Mesenchymal stem cell (in vitro differentiated cells and primary cell): ENCODE data around the gene AMACR.

Experiments used
- DNase-seq: peaks from one replicate; pipeline ENCODE4 v3.0.0-alpha.2; 2013
- H2AFZ ChIP-seq: one replicate; pipeline ENCODE4 v1.6.1; 2013; ENCODE audit warnings: low read depth, mild to moderate bottlenecking, control low read depth, inconsistent platforms, low read length, moderate library complexity
- H2AK5ac ChIP-seq: 2 replicates; pipeline ENCODE4 v1.6.1; 2013; ENCODE audit warnings: low read length, moderate library complexity, mild to moderate bottlenecking, inconsistent platforms; ENCODE audit not compliant: severe bottlenecking
- H2BK120ac ChIP-seq: one replicate; pipeline ENCODE4 v1.6.1; 2013; ENCODE audit warnings: low read depth, mild to moderate bottlenecking, inconsistent platforms, low read length, moderate library complexity
- H2BK12ac ChIP-seq, 2 experiments: one replicate each; pipeline ENCODE4 v1.6.1; 2013; ENCODE audit warnings: inconsistent platforms in 2 of 2, low read length in 2 of 2, mild to moderate bottlenecking in 2 of 2, moderate library complexity in 2 of 2, control low read depth in 1 of 2
- H2BK15ac ChIP-seq: one replicate; pipeline ENCODE4 v1.6.1; 2013; ENCODE audit warnings: mild to moderate bottlenecking, low read depth, inconsistent platforms; ENCODE audit not compliant: poor library complexity, severe bottlenecking
- H2BK5ac ChIP-seq: 2 replicates; pipeline ENCODE4 v1.6.1; 2013; ENCODE audit warnings: low read depth, mild to moderate bottlenecking, low read length, control low read depth, inconsistent platforms; ENCODE audit not compliant: poor library complexity, severe bottlenecking
- H3K14ac ChIP-seq, 2 experiments: one replicate each; pipeline ENCODE4 v1.6.1; 2013; ENCODE audit warnings: inconsistent platforms in 2 of 2, low read length in 2 of 2, control low read depth in 1 of 2, mild to moderate bottlenecking in 1 of 2, moderate library complexity in 1 of 2
- H3K18ac ChIP-seq, 2 experiments: one replicate each; pipeline ENCODE4 v1.6.1; 2013; ENCODE audit warnings: inconsistent platforms in 2 of 2, low read length in 2 of 2, control low read depth in 1 of 2, low read depth in 1 of 2, mild to moderate bottlenecking in 1 of 2
- H3K23ac ChIP-seq, 2 experiments: one replicate each; pipeline ENCODE4 v1.6.1; 2013; ENCODE audit warnings: inconsistent platforms in 2 of 2, low read length in 2 of 2, mild to moderate bottlenecking in 2 of 2, moderate library complexity in 2 of 2, control low read depth in 1 of 2
- H3K27ac ChIP-seq: 2 replicates; pipeline ENCODE4 v1.5.1; 2013; ENCODE audit warnings: mild to moderate bottlenecking, moderate library complexity, low read length, control low read depth, inconsistent platforms; ENCODE audit not compliant: poor library complexity, severe bottlenecking
- H3K27me3 ChIP-seq, 2 experiments: 2 replicates each; pipeline versions ENCODE4 v1.6.1 to v1.7.0; 2013; ENCODE audit warnings: low read length in 2 of 2, mild to moderate bottlenecking in 2 of 2, moderate library complexity in 2 of 2, control low read depth in 1 of 2, inconsistent platforms in 1 of 2; ENCODE audit not compliant: control insufficient read depth in 1 of 2, insufficient read depth in 1 of 2
- H3K36me3 ChIP-seq, 2 experiments: 2 replicates each; pipeline versions ENCODE4 v1.6.1 to v1.7.0; 2013; ENCODE audit warnings: low read length in 2 of 2, control low read depth in 1 of 2, inconsistent platforms in 1 of 2, low read depth in 1 of 2, mild to moderate bottlenecking in 1 of 2; ENCODE audit not compliant: insufficient read depth in 2 of 2, control insufficient read depth in 1 of 2
- H3K4ac ChIP-seq, 2 experiments: one replicate each; pipeline ENCODE4 v1.6.1; 2013; ENCODE audit warnings: inconsistent platforms in 2 of 2, low read length in 2 of 2, mild to moderate bottlenecking in 2 of 2, moderate library complexity in 2 of 2, control low read depth in 1 of 2, low read depth in 1 of 2
- H3K4me1 ChIP-seq: 2 replicates; pipeline ENCODE4 v1.6.1; 2013; ENCODE audit warnings: low read depth, low read length, control low read depth; ENCODE audit not compliant: control insufficient read depth, insufficient read depth
- H3K4me2 ChIP-seq: 2 replicates; pipeline ENCODE4 v1.6.1; 2013; ENCODE audit warnings: low read length, mild to moderate bottlenecking, inconsistent platforms; ENCODE audit not compliant: poor library complexity, severe bottlenecking
- H3K4me3 ChIP-seq, 2 experiments: 2 replicates each; pipeline versions ENCODE4 v1.5.1 to v1.7.0; 2013; ENCODE audit warnings: low read length in 2 of 2, mild to moderate bottlenecking in 2 of 2, control low read depth in 1 of 2, low read depth in 1 of 2; ENCODE audit not compliant: insufficient read depth in 1 of 2
- H3K79me1 ChIP-seq: replicated peaks from 2 replicates; pipeline ENCODE4 v1.6.1; 2013; ENCODE audit warnings: mild to moderate bottlenecking, control low read depth, low read length, inconsistent platforms; ENCODE audit not compliant: poor library complexity, severe bottlenecking
- H3K9ac ChIP-seq: 2 replicates; pipeline ENCODE4 v1.7.0; 2013; ENCODE audit warnings: mild to moderate bottlenecking, low read length, moderate library complexity
- H3K9me3 ChIP-seq: 2 replicates; pipeline ENCODE4 v1.7.0; 2013; ENCODE audit warnings: mild to moderate bottlenecking, low read length; ENCODE audit not compliant: control insufficient read depth
- H4K8ac ChIP-seq: one replicate; pipeline ENCODE4 v1.6.1; 2013; ENCODE audit warnings: inconsistent platforms, mild to moderate bottlenecking, low read length, moderate library complexity
- H4K91ac ChIP-seq: one replicate; pipeline ENCODE4 v1.6.1; 2013; ENCODE audit warnings: mild to moderate bottlenecking, low read length, inconsistent platforms
- WGBS: methylation state at CpG from one replicate; pipeline ENCODE4 v1.1.7; 2013; ENCODE audit warnings: mixed read lengths; 5-methylcytosine and 5-hydroxymethylcytosine counted together

AMACR gene

GRCh38 chr5:34022121-34022705, 14.4 kb upstream of the AMACR start:
- Histone ChIP-seq H3K27ac (no peak overlapping the region), H2BK120ac (no peak overlapping the region), H3K27me3 (no peaks in the 10 kb centered on the region), H3K9me3 (no peaks in the 10 kb centered on the region), H3K4me2 (no peak overlapping the region), H2BK15ac (no peak overlapping the region), H3K4ac (no peak overlapping the region), H4K91ac (no peak overlapping the region), H4K8ac (no peak overlapping the region), H3K23ac (no peak overlapping the region), H2BK12ac (no peak overlapping the region), H3K18ac (no peak overlapping the region), H2AFZ (no peak overlapping the region), H2BK5ac (no peak overlapping the region), H2AK5ac (no peak overlapping the region), H3K9ac (peak overlapping the region; percentile 46), H3K36me3 (peaks cover 0 to 3% of the 10 kb centered on the region in 2 experiments), H3K14ac (no peak overlapping the region), H3K4me3 (no peak overlapping the region), H3K79me1 (no peaks in the 10 kb centered on the region), H3K4me1 (no peaks in the 10 kb centered on the region)
- WGBS = 33% methylated on average over 2 of the region's 2 CpGs
- no peak for DNase-seq

- Histone ChIP-seq H3K4me1 (no peaks in the 10 kb centered on the region), H4K8ac (no peak overlapping the region), H3K9ac (no peak overlapping the region), H3K14ac (no peak overlapping the region), H3K36me3 (peaks cover 0 to 3% of the 10 kb centered on the region in 2 experiments), H3K27me3 (no peaks in the 10 kb centered on the region), H3K18ac (no peak overlapping the region), H2BK12ac (no peak overlapping the region), H2AFZ (no peak overlapping the region), H3K23ac (no peak overlapping the region), H2BK120ac (no peak overlapping the region), H3K27ac (no peak overlapping the region), H4K91ac (no peak overlapping the region), H3K79me1 (no peaks in the 10 kb centered on the region), H3K4me3 (no peak overlapping the region), H3K9me3 (no peaks in the 10 kb centered on the region), H3K4ac (no peak overlapping the region), H3K4me2 (no peak overlapping the region), H2BK5ac (no peak overlapping the region), H2AK5ac (no peak overlapping the region), H2BK15ac (no peak overlapping the region)
- WGBS = 60% methylated on average over 1 of the region's 2 CpGs
- no peak for DNase-seq
These were observed 13.5 kb upstream of the AMACR start for GRCh38 chr5:34021334-34021733.

GRCh38 chr5:34020726-34021125, 12.9 kb upstream of the AMACR start:
- H3K4ac ChIP-seq = no peak overlapping the region
- no peak overlapping the region for H3K4me3 ChIP-seq
- H3K14ac ChIP-seq = no peak overlapping the region
- H3K9me3 ChIP-seq = no peaks in the 10 kb centered on the region
- no peak overlapping the region for H2BK120ac ChIP-seq
- H3K18ac ChIP-seq = no peak overlapping the region
- H2BK5ac ChIP-seq = no peak overlapping the region
- H2BK15ac ChIP-seq = no peak overlapping the region
- no peak overlapping the region for H3K27ac ChIP-seq
- no peak for DNase-seq
- H3K4me1 ChIP-seq = no peaks in the 10 kb centered on the region
- no peak overlapping the region for H2BK12ac ChIP-seq
- WGBS = 92% methylated on average over 1 of the region's 1 CpG
- H4K91ac ChIP-seq = no peak overlapping the region
- no peaks in the 10 kb centered on the region for H3K27me3 ChIP-seq
- no peak overlapping the region for H3K9ac ChIP-seq
- H3K36me3 ChIP-seq = no peaks in the 10 kb centered on the region
- H2AFZ ChIP-seq = no peak overlapping the region
- H3K79me1 ChIP-seq = no peaks in the 10 kb centered on the region
- H2AK5ac ChIP-seq = no peak overlapping the region
- H3K4me2 ChIP-seq = no peak overlapping the region
- no peak overlapping the region for H3K23ac ChIP-seq
- H4K8ac ChIP-seq = no peak overlapping the region

- no peak overlapping the region for H3K14ac ChIP-seq
- no peak overlapping the region for H3K4ac ChIP-seq
- no peak overlapping the region for H2BK5ac ChIP-seq
- no peak for DNase-seq
- H4K8ac ChIP-seq = no peak overlapping the region
- no peaks in the 10 kb centered on the region for H3K36me3 ChIP-seq
- no peak overlapping the region for H2AFZ ChIP-seq
- H3K27ac ChIP-seq = no peak overlapping the region
- H2BK120ac ChIP-seq = no peak overlapping the region
- H3K4me2 ChIP-seq = no peak overlapping the region
- no peaks in the 10 kb centered on the region for H3K79me1 ChIP-seq
- H3K9me3 ChIP-seq = no peaks in the 10 kb centered on the region
- H2BK15ac ChIP-seq = no peak overlapping the region
- no peak overlapping the region for H3K18ac ChIP-seq
- no peaks in the 10 kb centered on the region for H3K27me3 ChIP-seq
- no peak overlapping the region for H2BK12ac ChIP-seq
- H3K23ac ChIP-seq = no peak overlapping the region
- 85% methylated on average over 2 of the region's 2 CpGs for WGBS
- H2AK5ac ChIP-seq = no peak overlapping the region
- no peak overlapping the region for H4K91ac ChIP-seq
- H3K9ac ChIP-seq = no peak overlapping the region
- H3K4me3 ChIP-seq = no peak overlapping the region
- H3K4me1 ChIP-seq = no peaks in the 10 kb centered on the region
These were observed 9.4 kb upstream of the AMACR start for GRCh38 chr5:34017254-34017653.
